ENCODE measurements around the gene SPINDOC. TPM values are rescaled to one million over a fixed set of nuclear protein-coding genes. Genes with fewer than 3 reads are reported as not detected.

SPINDOC gene
- total RNA-seq, 1 experiment from 2014 or later: 26.2 TPM

DNA sequence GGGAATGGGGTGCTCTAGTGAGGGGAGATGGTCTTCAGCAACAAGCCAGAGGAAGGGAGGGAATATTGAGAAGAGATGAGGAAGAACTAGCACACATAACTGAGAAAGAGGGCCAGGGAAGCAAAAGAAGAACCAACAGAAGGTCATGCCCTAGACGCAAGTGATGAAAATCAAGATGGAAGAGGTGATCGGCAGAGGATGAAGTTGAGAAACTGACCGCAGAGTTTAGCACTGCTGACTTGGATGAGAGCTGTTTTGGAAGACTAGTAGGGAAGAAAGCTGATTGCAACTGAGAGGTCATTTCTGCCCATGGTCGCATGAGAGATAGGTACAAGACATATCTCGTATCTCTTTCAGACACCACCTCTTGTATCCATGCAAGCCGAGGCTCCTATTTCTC is 2.9 kb downstream of the SPINDOC start:
- peaks cover 55% of the 10 kb centered on the region for H3K36me3 ChIP-seq
- no peak overlapping the region for H3K4me3 ChIP-seq
- no peaks in the 10 kb centered on the region for H3K27me3 ChIP-seq
- no peak for DNase-seq
- H3K9me3 ChIP-seq: no peaks in the 10 kb centered on the region

- H3K4me3 ChIP-seq: no peak overlapping the region
- H3K9me3 ChIP-seq: no peaks in the 10 kb centered on the region
- no peaks in the 10 kb centered on the region for H3K27me3 ChIP-seq
- DNase-seq: no peak
- H3K36me3 ChIP-seq: peaks cover 61% of the 10 kb centered on the region
Measured at GRCh38 chr11:63816732-63817131, 3.5 kb downstream of the SPINDOC start.

DNA sequence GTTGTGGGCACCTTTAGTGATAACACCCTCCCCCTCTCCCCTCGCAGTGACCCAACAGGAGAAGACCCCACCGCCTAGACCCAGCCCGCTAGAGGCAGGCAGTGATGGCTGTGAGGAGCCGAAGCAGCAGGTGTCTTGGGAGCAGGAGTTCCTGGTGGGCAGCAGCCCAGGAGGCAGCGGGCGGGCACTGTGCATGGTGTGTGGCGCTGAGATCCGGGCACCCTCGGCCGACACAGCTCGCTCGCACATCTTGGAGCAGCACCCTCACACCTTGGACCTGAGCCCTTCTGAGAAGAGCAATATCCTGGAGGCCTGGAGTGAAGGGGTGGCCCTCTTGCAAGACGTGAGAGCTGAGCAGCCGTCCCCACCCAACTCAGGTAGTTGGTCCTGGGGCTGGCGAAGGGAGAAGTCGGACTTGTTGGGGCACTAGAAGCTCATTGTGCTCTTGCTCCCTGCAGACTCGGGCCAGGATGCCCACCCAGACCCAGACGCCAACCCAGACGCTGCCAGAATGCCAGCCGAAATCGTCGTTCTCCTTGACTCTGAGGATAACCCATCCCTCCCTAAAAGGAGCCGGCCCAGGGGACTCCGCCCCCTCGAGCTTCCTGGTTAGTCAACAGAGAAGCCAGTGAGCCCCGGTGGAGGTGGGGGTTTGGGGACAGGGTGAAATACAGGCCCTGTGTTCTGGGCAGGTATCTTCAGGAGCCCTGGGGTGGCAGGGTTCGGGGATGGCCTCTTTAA is 4.7 kb downstream of the SPINDOC start:
- no peaks in the 10 kb centered on the region for H3K9me3 ChIP-seq
- peaks cover 68% of the 10 kb centered on the region for H3K36me3 ChIP-seq
- no peaks in the 10 kb centered on the region for H3K27me3 ChIP-seq
- H3K4me3 ChIP-seq: no peak overlapping the region
- DNase-seq: no peak

DNA sequence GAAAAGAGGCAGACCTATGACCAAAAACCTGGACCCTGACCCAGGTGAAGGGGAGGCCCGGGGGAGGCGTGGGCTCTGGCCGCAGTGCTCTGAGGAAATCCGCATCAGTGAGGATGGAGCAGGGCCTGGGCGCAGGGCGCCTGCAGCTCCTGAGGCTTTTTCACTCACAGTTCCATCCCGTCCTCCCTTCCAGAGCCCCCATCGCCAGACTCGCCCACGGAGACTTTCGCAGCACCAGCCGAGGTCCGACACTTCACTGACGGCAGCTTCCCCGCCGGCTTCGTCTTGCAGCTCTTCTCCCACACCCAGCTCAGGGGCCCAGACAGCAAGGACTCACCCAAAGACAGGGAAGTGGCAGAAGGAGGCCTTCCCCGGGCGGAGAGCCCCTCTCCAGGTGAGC is 5.4 kb downstream of the SPINDOC start:
- Histone ChIP-seq H3K4me3 (no peak overlapping the region), H3K9me3 (no peaks in the 10 kb centered on the region), H3K36me3 (peaks cover 73% of the 10 kb centered on the region), H3K27me3 (no peaks in the 10 kb centered on the region)
- DNase-seq: no peak

DNA sequence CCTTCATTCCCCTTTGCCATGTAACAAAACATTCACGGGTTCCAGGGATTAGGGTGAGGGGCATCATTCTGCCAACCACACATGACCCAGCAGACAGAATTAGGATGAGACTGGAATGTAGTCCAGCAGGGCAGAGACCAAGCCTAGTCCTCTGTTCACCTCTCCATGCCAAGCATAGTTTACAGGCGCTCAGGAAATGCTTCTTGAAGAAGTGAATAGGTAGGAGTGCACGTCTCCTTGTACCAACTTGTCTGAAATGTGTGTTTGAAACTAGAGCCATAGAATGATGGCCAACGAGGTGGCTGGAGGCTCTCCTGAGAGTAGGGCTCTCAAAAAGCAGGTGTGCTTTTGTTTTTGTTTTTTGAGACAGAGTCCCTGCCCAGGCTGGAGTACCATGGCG is 8.2 kb downstream of the SPINDOC start:
- H3K4me3 ChIP-seq: no peak overlapping the region
- peaks cover 68% of the 10 kb centered on the region for H3K36me3 ChIP-seq
- no peak for DNase-seq
- no peaks in the 10 kb centered on the region for H3K9me3 ChIP-seq
- H3K27me3 ChIP-seq: no peaks in the 10 kb centered on the region

DNA sequence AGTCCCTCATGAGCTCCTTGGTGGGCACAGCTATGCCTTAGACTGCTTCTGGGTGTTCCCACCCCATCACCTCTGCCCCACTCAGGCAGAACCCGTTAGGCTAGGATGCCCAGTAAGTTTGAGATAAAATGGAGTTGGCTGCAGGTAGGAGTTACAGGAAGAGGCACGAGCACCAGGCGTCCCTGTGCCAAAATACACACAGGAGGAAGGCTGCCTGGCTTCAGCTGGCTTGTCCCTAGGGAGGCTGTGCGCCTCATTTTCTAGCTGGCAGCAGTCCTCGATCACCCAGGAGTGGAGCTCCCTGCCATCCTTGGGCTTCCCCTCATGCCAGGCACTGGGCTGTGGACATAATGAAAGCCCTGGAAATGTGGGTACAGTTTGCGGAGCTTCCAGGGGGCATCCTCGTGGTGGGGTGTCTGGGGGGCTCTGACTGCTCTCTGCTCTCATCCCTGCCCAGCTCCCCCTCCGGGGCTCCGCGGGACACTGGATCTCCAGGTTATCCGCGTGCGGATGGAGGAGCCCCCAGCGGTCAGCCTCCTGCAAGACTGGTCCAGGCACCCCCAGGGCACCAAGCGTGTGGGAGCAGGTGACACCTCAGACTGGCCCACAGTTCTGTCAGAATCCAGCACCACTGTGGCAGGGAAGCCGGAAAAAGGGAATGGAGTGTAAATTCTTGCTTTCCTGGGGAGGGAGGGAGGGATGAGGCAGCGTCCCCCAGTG is 13.4 kb downstream of the SPINDOC start:
- Histone ChIP-seq H3K36me3 (peaks cover 31% of the 10 kb centered on the region), H3K4me3 (no peak overlapping the region)

GRCh38 chr11:63829823-63830489 is 16.7 kb downstream of the SPINDOC start:
- Histone ChIP-seq H3K4me3 (no peak overlapping the region), H3K27me3 (no peaks in the 10 kb centered on the region), H3K36me3 (peaks cover 12% of the 10 kb centered on the region), H3K9me3 (no peaks in the 10 kb centered on the region)
- no peak for DNase-seq

More for the DNA sequence above, 13.4 kb downstream of the SPINDOC start:
- no peaks in the 10 kb centered on the region for H3K27me3 ChIP-seq
- DNase-seq: no peak
- no peaks in the 10 kb centered on the region for H3K9me3 ChIP-seq

- Histone ChIP-seq H3K36me3 (peaks cover 6% of the 10 kb centered on the region), H3K9me3 (no peaks in the 10 kb centered on the region), H3K27me3 (no peaks in the 10 kb centered on the region), H3K4me3 (no peak overlapping the region)
- no peak for DNase-seq
Measured at GRCh38 chr11:63831326-63831725, 18.1 kb downstream of the SPINDOC start.

DNA sequence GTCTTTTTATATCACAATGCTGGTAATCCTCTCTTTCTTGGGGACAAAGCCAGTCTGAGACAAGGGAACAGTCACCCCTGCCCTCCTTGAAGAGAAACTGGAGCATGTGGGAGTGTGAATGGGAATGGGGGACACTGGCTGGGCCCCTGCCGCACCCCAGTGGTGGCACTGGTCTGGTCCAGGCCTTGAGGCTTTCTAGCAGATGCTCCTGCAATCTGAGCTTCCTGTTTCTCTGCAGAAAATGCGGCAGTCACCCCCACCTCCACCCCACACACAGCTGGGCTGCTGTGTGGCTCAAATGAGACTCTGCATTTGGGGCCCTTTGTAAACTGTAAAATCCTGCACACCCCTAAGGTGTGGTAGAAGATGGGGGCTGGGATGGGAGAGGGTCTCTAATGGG is 19.1 kb downstream of the SPINDOC start:
- Histone ChIP-seq H3K9me3 (no peaks in the 10 kb centered on the region), H3K4me3 (no peak overlapping the region), H3K27me3 (no peaks in the 10 kb centered on the region), H3K36me3 (no peaks in the 10 kb centered on the region; the same call in 1 of the 2 replicates)
- no peak for DNase-seq

DNA sequence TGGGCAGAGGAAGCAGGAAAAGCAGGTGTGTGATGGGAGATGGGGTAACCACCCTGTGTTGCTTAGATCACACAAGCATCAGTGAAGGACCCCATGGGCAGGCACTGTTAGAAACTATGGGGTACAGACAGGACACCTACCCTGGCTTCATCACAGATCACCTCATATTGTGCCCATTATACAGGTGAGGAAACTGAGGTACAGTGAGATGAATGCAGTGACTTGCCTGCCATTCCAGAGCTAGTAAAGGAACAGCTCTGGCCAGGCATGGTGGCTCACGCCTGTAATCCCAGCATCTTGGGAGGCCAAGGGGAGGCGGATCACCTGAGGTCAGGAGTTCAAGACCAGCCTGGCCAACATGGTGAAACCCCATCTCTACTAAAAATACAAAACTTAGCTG is 19.8 kb downstream of the SPINDOC start:
- Histone ChIP-seq H3K36me3 (no peaks in the 10 kb centered on the region), H3K9me3 (no peaks in the 10 kb centered on the region), H3K4me3 (no peak overlapping the region), H3K27me3 (no peaks in the 10 kb centered on the region)
- no peak for DNase-seq

DNA sequence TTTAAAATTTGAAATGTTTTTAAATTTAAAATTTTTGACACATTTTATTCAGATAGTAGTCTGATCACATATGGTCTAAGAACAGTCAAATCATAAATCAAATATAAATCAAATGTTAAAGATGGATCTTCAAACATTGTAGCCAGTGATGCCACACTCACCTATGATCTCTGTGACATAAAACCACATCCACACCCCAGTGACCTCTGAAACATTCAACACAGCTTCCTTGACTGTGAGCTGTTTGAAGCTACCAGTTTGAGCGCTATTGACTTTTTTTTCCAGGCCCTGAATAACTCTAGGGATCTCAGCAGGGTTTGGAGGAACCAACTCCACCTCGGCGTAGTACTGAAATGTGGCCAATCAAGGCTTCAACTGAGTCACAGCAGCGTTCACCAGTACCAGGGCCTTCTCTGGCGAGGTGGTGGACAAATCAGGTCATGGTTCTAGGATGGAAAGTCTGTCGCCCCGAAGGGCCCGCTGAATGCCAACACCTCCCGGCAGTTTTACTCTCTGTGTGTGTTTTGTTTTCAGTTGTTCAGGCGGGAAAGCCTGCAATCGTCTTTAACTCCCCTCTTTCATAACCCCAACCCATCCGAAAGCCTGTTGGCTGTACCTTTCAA is 21.4 kb downstream of the SPINDOC start:
- no peaks in the 10 kb centered on the region for H3K27me3 ChIP-seq
- no peak for DNase-seq
- H3K36me3 ChIP-seq: no peaks in the 10 kb centered on the region
- no peak overlapping the region for H3K4me3 ChIP-seq
- H3K9me3 ChIP-seq: no peaks in the 10 kb centered on the region

GRCh38 chr11:63835158-63835545 is 21.9 kb downstream of the SPINDOC start:
- Histone ChIP-seq H3K9me3 (no peaks in the 10 kb centered on the region), H3K4me3 (no peak overlapping the region), H3K27me3 (no peaks in the 10 kb centered on the region), H3K36me3 (no peaks in the 10 kb centered on the region)
- no peak for DNase-seq

GRCh38 chr11:63837027-63837688 is 23.9 kb downstream of the SPINDOC start:
- DNase-seq: peak; percentile 57
- H3K27me3 ChIP-seq: no peaks in the 10 kb centered on the region

GRCh38 chr11:63837739-63838138 is 24.5 kb downstream of the SPINDOC start:
- H3K4me3 ChIP-seq: no peak overlapping the region
- H3K9me3 ChIP-seq: no peaks in the 10 kb centered on the region
- no peaks in the 10 kb centered on the region for H3K27me3 ChIP-seq
- DNase-seq: no peak
- H3K36me3 ChIP-seq: peaks cover 8% of the 10 kb centered on the region; the same call in 1 of the 2 replicates

More at GRCh38 chr11:63837027-63837688, 23.9 kb downstream of the SPINDOC start:
- H3K9me3 ChIP-seq: no peaks in the 10 kb centered on the region
- H3K36me3 ChIP-seq: 0 out of 2 replicates have a peak, but pooled peaks cover 3% of the 10 kb centered on the region
- no peak overlapping the region for H3K4me3 ChIP-seq

DNA sequence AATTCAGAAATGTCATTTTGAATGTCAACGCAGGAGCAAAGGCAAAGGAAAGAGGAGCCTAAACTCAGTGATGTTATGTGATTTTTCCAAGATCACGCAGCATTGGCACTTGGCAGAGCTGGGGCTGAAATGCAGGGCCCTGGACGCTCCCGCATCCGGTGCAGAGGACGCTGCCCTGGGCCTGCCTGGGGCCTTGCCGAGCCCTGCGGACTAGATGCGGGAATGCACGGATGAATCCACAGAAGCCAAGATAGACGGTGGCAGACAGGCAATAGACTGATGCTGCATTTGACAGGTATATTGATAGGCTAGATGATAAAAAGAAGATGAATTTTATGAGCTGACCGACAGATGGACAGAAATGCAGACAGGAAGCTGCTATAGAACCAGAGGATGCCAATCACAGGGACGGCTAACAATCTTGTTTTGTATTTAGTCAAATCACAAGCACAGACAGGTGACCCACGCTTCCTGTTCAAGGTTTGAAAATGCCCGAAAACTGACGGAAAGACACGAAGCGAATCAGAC is 25.0 kb downstream of the SPINDOC start:
- Histone ChIP-seq H3K27me3 (no peaks in the 10 kb centered on the region), H3K4me3 (peak overlapping the region; percentile 26), H3K9me3 (no peaks in the 10 kb centered on the region), H3K36me3 (peaks cover 10% of the 10 kb centered on the region)
- DNase-seq: no peak
